Hematopoietic multipotent progenitor cell treated with erythropoietin and hydrocortisone succinate and interleukin-3 and kit ligand, for 6 days (in vitro differentiated cells): Measurements from ENCODE around the gene GATA3.

Experiments
- DNase-seq: peaks from one replicate; pipeline ENCODE4 v3.0.0-alpha.2; 2015

GATA3 gene

GRCh38 chr10:8104721-8105120, 50.2 kb downstream of the GATA3 start:
- DNase-seq: no peak

- DNase-seq: no peak
Measured at GRCh38 chr10:8105932-8106331, 51.4 kb downstream of the GATA3 start.

- no peak for DNase-seq
Measured at GRCh38 chr10:8112230-8112905, 57.9 kb downstream of the GATA3 start.

GRCh38 chr10:8112942-8113442, 58.5 kb downstream of the GATA3 start:
- DNase-seq: no peak

- DNase-seq: no peak
Measured at GRCh38 chr10:8113616-8114015, 59.1 kb downstream of the GATA3 start.

GRCh38 chr10:8114741-8115617, 60.5 kb downstream of the GATA3 start:
- peak; percentile 20 for DNase-seq

- DNase-seq: no peak
Measured at GRCh38 chr10:8115618-8115980, 61.1 kb downstream of the GATA3 start.

GRCh38 chr10:8116474-8116873, 62.0 kb downstream of the GATA3 start:
- DNase-seq: no peak

- no peak for DNase-seq
Measured at GRCh38 chr10:8116926-8117493, 62.5 kb downstream of the GATA3 start.

- DNase-seq: no peak
Measured at GRCh38 chr10:8121201-8121890, 66.9 kb downstream of the GATA3 start.

- no peak for DNase-seq
Measured at GRCh38 chr10:8122611-8123369, 68.3 kb downstream of the GATA3 start.

- DNase-seq: no peak
Measured at GRCh38 chr10:8124436-8124835, 69.9 kb downstream of the GATA3 start.
